ENCODE results near the gene INSYN2B.
"Not testable (repeated sequence)": the region's sequence is repeated elsewhere in the genome, so short reads cannot be mapped to it uniquely, and the experiment has no call there.

INSYN2B gene

DNA sequence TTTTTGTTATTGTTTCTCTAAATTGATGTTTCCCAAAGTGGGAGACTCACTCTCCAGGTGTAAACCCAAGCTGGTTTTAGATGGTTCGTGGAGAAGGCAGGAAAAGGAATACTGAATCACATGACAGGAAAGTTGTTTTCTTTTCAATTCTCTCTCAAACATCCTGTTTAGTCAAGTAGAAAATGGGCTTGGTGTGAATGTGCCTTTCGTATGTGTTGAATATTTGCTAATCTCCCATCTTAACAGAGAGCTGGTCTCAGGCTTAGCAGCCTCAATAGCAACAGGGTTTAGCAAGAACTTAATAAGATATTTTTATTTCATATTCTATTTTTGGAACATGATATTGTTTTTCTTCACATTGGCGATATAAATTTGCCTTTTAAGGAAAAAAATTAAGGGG lies 119.7 kb downstream of the INSYN2B start:
- in situ Hi-C loops (cut with MboI; ENCODE audit: low sequenced_read_pairs): no loop called here

DNA sequence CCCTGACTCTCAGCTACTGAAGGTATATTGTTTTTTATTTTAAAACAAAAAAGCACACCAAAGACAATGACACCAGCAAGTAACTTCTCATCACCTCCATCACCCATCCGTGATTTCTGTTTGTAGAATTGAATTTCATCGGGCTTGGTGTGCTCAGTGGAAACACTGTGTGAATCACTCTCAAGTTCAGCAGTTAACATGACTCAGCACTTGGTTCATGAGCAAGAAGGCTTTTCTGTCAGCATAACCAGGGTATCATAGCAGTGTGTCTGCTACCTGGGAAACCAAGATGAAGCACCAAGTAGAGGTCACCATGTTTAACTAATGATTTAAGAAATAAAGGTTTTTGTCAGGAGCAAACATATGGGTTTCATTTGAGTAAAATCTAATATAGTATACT lies 123.7 kb downstream of the INSYN2B start:
- in situ Hi-C loops (cut with MboI; ENCODE audit: low sequenced_read_pairs): no loop called here

DNA sequence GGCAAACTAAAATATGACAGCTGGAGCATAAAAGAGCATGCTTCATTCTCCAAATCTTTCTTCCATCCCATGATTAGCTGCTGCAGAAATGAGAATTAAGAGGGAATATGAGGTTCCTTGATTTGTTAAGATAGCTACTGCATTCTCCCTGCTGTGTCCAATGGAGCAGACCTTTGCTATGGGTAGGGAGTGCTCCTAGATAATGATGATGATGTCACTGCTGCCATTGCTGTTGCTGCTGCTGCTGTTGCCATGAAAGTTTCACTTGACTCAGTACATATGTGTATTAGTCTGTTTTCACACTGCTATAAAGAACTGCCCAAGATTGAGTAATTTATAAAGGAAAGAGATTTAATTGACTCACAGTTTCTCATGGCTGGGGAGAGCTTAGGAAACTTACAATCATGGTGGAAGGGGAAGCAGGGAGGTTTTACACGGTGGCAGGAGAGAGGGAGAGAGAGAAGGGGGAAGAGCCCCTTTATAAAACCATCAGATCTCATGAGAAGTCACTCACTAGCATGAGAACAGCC lies 128.9 kb downstream of the INSYN2B start:
- in situ Hi-C loops (cut with MboI; ENCODE audit: low sequenced_read_pairs): no loop called here

DNA sequence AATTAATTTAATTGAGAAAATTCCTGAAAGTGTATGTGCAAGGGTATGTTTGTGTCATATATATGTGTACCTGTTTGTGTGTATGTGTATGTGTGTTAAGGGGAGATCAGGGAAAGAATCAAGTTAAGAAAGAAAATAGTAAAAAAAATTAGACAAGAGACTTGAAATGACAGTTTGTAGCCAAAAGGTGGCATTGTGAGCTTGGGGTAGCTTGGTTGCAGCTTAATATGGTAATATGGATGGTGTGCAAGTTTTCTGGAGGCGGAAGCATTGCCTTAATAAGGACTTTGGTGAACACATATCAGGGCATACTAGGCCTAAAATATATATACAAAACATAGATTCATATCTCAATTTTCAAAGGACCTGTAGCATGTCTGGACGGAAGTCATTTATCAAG lies 129.9 kb downstream of the INSYN2B start:
- in situ Hi-C loops (cut with MboI; ENCODE audit: low sequenced_read_pairs): no loop called here

DNA sequence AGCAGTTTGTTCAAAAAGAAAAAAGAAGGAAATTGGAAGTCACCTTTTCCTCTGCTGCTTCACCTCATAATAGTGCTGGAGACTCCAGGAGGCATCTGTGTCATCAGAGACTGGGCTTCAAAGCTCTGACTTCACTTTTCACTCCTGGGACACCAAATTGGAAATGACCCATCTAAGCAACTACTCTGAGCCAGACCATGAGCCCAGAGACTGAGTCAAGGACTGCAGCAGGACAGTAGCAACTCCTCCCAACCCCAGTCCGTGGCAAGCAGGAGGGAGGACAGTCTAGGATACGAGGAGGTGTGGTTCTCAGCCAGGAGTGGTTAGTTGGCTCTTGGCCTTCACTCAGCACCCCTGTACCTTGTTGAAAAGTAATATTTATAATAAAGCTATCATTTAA lies 131.5 kb downstream of the INSYN2B start:
- in situ Hi-C loops (cut with MboI; ENCODE audit: low sequenced_read_pairs): no loop called here

DNA sequence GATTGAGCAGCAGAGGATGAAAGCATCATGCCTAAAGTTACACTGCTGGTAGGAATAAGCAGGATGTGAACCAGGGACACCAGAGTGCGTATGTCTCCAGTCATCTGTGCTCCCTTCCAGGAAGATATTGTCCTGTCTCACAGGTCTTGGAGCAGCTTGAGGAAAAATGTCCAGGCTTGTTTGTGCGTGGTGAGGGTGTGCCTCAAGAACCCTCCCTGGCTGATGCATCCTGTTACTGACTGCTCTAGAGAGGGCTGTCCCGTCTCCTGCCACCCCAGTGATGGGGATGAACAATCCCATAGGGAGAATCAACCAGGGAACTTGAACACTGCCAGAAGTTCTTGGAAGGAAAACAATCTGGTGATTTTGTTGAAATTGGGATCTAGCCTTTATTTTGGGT lies 132.0 kb downstream of the INSYN2B start:
- in situ Hi-C loops (cut with MboI; ENCODE audit: low sequenced_read_pairs): no loop called here

DNA sequence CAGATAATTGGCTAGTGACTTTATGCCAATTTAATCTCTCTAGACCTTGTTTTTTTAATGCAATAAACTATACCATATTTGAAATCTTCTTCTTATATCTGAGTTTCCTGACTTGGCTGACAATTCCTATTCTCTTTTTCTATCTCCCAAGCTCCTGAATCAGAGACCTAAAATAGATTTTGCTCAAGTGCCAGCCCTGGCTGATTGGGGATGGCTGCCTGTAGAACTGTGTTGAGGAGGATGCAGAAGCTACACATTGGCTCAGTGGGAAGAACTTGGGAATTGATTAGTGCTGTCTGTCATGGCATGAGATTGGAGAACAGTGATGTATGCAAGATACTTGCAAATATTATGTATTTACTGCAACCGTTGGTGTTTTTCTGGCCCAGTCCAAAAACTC lies 132.8 kb downstream of the INSYN2B start:
- in situ Hi-C loops (cut with MboI; ENCODE audit: low sequenced_read_pairs): no loop called here

DNA sequence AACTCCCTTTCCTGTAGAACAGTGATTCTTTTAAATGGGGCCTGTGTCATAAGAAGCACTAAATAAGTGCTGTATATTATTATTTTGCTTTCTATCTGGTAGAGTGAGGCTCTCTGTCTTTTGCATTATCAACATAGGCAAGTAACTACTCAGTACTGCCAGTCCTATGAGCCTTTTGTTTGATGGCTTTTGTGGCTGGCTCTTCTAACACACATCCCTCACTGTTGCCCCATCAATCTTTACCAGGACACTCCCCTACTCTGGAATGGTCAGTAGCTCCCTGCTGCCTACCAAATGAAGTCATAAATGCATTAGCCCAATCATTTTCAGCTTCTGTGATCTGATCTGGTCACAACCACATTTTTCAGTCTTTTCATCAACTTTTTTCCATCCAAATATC lies 137.6 kb downstream of the INSYN2B start:
- in situ Hi-C loops (cut with MboI; ENCODE audit: low sequenced_read_pairs): no loop called here

DNA sequence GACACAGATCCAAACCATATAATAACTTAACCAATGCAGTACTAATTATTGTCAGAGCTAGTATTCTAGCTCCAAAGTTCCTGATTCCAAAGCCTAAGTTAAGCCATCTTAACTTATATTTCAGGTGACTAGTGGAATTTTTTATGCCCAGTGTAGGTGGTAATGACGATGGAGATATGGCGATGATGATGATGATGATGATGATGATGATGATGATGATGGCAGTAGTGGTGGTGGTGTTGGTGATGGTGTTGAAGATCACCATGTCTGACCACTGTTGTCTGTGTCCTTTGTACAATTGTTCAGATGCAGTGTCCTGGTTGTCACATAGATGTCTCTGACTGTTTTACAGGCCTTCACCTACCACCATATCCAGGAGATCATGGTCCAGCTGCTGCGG lies 139.9 kb downstream of the INSYN2B start:
- in situ Hi-C loops (cut with MboI; ENCODE audit: low sequenced_read_pairs): no loop called here

DNA sequence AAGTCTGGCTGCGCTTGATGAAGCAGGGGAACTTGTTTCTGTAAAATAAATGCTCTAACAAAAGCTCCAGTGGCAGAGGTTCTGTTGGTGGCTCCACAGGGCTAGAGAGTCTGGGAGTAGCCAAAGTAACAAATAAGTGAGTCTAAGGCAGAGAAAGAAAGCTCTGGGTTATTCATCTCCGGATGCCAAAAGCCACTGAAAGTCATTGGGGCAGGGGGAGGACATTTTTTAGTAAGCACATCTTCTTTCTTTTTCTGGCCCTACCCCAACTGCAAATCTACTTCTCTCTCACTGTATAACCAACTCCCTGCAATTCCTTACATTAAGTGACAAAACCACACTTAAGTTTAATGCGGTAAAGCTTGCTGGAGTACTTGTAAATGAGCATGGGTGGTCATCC lies 141.6 kb downstream of the INSYN2B start:
- in situ Hi-C loops (cut with MboI; ENCODE audit: low sequenced_read_pairs): no loop called here

DNA sequence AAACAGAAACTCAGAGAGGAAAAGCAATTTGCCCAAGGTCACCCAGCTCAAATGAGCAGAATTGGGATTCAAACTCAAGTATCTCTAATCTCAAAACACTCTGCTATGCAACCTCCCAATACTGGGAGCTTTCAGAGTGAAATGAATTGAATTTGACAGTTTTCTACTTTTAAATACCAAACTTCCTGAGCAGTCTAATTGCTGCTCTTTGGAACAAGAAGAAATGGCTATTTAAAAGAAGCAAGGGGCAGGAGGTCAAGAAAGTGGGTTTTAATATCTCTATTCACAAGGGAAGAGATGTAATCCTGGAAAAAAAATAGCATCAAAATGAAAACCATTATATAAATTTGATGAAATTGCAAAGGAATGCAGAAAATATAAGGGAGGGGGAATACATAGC lies 142.6 kb downstream of the INSYN2B start:
- in situ Hi-C loops (cut with MboI; ENCODE audit: low sequenced_read_pairs): no loop called here

DNA sequence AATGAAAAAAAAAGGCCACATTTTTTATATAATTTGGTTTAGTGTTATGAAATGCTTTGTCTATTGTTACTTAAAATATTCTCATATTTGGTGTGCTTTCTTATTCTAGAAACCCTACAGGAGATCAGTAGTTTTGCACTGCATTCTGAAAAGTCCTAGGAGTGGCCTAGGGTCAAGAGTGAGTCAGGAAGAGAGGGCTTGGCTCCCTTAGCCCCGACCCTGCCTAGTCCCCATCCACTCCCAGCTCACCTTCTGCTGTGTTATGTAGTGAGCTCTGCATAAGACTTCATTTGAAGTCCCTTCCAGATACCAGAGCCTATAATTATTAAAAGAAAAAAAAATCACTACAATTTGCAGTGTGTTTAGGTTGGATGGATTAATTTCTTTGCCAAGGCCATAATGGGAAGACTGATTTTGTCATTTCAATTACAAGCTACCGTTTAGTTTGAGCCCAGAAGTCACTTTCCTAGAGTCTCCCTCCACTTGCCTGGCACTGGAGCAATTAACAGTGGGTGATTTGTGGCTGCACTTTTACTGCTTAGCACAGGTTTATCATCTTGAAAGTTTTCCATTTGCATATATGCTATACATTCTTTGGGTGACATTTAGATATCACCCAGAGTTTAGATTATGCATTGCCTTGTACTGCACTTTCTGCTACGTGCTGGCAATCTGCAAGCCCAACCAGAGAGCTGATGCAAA lies 143.3 kb downstream of the INSYN2B start:
- in situ Hi-C loops (cut with MboI; ENCODE audit: low sequenced_read_pairs): no loop called here

DNA sequence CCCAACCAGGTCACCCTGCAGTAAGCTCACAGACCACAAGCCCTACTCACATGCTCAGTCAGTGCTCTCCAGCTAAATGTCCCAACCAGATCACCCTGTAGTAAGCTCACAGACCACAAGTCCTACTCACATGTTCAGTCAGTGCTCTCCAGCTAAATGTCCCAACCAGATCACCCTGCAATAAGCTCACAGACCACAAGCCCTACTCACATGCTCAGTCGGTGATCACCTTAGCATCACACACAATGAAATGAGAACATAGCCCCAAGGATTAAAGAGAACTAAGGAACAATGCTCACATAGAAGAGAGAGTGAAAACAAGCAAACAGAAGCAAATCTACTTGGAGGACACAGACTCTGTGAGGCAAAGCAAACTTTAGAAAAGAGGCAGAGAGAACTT lies 145.8 kb downstream of the INSYN2B start:
- in situ Hi-C loops (cut with MboI; ENCODE audit: low sequenced_read_pairs): not testable (repeated sequence)

DNA sequence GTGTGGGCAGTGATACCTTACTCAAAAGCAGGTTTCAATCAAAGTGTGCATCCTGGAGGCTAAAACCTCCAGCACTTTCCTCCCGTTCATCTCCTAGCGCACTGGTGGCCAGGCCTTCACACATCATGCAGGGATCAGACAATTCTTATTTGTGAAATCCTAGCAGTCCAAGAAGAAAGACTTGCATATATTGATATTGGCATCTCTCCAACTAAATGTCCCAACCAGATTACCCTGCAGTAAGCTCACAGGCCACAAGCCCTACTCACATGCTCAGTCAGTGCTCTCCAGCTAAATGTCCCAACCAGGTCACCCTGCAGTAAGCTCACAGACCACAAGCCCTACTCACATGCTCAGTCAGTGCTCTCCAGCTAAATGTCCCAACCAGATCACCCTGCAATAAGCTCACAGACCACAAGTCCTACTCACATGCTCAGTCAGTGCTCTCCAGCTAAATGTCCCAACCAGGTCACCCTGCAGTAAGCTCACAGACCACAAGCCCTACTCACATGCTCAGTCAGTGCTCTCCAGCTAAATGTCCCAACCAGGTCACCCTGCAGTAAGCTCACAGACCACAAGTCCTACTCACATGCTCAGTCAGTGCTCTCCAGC lies 146.5 kb downstream of the INSYN2B start:
- in situ Hi-C loops (cut with MboI; ENCODE audit: low sequenced_read_pairs): not testable (repeated sequence)

DNA sequence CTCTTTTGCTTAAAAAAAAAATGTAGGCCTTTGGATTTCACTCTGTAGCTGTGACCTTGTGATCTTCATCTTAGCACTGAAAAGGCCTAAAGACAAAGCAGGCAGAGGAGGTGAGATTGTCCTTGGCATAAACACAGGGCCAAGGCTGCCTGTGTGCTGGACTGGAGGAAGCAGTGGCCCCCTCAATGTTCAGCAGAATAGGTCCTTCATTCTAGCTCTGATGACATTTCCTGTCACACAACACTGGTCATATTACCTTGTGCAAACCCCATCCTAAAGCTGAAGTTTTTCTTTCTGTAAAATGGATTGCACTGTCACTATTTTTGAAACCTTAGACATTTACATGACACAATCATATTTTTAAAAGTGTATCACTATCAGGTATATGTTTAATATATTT lies 147.4 kb downstream of the INSYN2B start:
- in situ Hi-C loops (cut with MboI; ENCODE audit: low sequenced_read_pairs): no loop called here

DNA sequence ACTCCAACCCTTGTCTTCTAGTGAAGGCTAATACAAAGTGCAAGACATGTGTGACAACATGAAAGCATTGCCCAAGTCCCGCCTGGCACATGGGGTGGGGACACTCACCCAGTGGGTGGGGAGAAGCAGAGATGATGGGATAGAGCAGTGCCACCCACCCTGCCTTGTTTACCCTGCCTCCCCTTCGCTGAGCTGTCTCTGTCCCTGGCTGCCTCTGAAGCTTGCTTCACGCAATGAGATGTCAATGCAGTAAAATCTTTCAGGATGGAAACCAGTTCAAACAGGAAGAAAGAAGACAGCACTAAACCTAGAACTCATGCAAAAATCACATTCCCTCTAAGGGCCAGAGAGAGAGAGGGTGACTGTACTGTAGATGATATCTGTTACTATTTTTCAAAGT lies 148.0 kb downstream of the INSYN2B start:
- in situ Hi-C loops (cut with MboI; ENCODE audit: low sequenced_read_pairs): no loop called here

DNA sequence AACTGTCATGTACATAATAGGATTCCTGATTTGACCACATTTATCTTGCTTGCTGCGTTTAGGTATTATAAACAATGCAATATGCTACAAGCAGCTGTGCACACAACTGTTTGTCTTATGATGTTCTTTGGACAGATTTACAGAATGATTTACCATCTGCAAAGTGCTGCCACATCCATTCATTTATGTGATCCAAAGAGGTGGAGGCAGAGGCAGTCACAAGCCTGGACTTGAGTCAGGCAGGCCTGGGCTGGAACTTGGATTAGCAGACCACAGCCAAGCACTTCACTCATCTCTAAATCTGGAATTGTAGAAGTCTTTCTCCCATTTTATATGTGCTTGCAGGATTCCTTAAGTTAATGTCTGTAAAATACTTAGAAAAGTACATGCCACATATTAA lies 149.0 kb downstream of the INSYN2B start:
- in situ Hi-C loops (cut with MboI; ENCODE audit: low sequenced_read_pairs): no loop called here

DNA sequence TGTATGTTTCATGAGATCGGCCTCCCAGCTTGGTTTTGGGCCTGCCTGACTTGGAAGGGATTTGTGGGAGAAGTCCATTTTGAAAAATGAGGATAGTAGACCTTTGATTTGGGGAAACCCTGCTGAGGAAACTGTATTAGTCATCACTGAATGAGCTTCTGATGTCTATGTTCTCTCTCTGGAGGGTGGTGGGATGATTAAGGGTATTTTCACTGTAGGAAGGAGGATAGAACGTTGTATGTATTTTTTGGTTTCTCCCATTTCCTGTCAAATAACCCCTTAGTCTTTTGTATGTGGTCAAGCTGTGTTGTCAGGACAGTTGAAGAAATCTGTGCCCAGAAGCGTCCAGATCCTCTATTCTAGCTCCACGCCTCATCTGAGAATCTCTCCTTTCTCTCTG lies 151.9 kb downstream of the INSYN2B start:
- in situ Hi-C loops (cut with MboI; ENCODE audit: low sequenced_read_pairs): no loop called here

DNA sequence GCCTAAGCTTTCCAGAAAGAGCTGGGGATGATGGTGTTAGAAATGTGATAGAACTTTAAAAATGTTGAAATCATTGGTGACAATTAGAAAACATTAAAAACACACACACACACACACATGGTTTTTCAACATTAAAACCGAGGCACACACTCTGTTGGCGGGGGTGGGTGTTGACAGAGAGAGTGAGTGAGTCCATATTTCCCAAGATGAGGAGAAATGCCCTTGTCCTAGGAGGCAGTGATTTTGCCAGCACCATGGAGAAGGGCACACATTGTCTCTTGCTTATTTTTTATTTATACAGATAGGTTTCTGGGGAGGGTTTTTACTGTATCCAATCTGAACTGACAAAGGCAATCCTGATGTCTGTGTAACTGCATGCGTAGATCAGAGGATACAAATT lies 152.5 kb downstream of the INSYN2B start:
- in situ Hi-C loops (cut with MboI; ENCODE audit: low sequenced_read_pairs): no loop called here

DNA sequence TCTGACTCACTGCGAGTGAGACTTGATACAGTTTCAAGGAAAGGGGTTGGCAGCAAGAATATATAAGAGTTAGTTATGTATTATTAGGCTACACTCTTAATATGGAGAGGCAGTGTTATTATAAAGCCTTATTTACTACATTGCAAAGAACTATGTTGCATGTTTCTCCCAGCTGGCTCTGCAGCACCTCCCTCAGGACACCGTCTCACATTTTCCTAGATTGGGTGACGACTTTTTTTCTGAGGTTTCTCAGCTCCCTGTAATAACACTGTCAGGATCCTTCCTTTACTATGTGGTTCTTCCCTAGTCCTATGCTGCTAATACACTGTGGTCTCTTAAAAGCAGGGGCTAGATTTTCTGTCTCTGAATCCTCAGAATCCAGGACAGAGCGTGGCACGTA lies 153.7 kb downstream of the INSYN2B start:
- in situ Hi-C loops (cut with MboI; ENCODE audit: low sequenced_read_pairs): no loop called here

DNA sequence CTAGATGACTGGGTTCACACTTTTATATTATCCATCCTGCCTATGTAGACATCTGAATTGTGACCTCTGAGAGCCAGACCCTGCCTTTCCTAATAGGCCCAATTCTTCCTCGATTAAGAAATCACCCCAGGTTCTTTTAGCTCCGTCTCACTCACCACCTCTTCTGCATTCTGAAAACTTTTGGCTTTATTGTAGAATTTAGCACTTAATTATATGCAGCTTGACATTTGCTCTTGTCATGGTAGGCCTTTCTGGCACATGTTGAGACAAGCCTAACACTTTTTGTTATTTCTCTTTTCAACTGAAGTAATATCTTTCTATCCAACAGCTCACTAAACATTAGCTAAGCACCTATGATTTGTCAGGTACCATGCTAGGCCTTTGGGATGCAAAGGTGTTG lies 163.3 kb downstream of the INSYN2B start:
- in situ Hi-C loops (cut with MboI; ENCODE audit: low sequenced_read_pairs): no loop called here

DNA sequence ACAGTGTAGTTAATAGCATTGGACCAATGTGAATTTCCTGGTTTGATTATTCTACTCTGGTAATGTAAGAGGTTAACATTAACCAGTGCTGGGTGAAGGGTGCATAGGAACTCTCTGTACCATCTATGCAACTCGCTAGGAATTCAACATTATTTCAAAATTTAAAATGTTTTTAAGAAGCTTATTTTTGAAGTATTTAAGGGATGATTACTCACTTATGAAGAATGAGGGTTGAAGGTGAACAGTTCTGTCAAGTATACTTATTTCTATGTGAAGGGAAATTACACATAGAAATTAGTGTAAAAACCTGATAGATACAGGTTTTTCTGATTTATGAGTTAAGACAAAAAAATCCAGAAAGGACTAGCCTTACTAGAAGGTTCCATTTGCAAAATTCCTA lies 165.8 kb downstream of the INSYN2B start:
- in situ Hi-C loops (cut with MboI; ENCODE audit: low sequenced_read_pairs): no loop called here

All from HL-60/S4 treated with phorbol 12-myristate 13-acetate at 8.2 ng/mL for 4 days and 3 days (cell line).